Measurements from ENCODE around the gene CCNG1. TPM values are rescaled to one million over a fixed set of nuclear protein-coding genes. Genes with fewer than 3 reads are reported as not detected.
"Not testable (repeated sequence)": the region's sequence is repeated elsewhere in the genome, so short reads cannot be mapped to it uniquely, and the experiment has no call there.

Gene CCNG1
- total RNA-seq, 1 donor from 2014 or later, result 202 TPM

GRCh38 chr5:163440954-163441353, 3.6 kb downstream of the CCNG1 start:
- DNase-seq (ENCODE audit: low read depth in 2 of 2), result no peak

DNA sequence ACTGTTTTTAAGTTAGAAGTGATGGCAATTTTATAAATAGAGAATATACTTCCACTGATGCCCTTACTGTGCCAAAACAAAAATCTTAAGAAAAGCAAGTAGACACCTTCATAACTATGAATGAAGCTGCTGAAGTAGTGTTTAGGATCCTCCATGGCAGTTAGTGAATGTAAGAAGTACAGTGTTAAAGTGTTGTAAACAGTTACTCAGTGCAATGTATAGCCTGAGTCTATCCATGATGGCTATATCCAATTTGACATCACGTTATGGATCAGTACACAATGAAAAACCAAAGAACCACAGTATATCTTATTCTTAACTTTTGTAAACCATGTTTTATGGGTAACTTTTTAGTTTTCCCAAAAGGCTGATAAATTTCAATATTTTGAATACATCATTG, 7.1 kb downstream of the CCNG1 start:
- DNase-seq (ENCODE audit: low read depth in 2 of 2), result no peak

DNA sequence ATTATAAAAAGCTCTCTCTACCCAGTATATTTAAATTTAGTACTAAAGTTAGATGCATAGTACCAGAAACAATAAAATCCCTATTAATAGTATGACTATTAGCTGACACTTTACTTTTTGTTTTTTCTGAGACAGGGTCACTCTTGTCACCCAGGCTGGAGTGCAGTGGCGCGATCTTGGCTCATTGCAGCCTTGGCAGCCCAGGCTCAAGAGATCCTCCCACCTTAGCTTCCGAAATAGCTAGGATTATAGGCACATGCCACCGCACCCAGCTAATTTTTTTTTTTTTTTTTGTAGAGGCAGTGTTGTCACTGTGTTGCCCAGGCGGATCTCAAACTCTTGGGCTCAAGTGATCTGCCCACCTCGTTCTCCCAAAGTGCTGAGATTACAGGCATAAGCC, 8.0 kb downstream of the CCNG1 start:
- no peak for DNase-seq (ENCODE audit: low read depth in 2 of 2)

- no peak for DNase-seq (ENCODE audit: low read depth in 2 of 2)
Observed at GRCh38 chr5:163447191-163447590, 9.8 kb downstream of the CCNG1 start.

DNA sequence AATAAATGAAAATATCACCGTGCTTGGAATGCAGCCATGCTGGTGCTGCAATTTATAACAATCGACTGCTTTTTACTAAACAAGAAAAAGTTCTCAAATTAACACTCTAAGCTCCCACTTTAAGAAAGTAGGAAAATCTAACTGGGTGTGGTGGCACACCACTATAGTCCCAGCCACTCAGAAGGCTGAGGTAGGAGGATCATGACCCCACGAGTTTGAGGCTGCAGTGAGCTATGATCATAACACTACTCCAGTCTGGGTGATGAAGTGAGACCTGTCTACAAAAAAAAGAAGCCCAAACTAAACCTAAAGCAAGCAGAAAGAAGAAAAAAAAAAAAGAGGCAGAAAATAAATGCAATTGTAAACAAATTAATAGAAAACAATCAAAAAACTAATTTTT, 10.5 kb downstream of the CCNG1 start:
- no peak for DNase-seq (ENCODE audit: low read depth in 2 of 2)

GRCh38 chr5:163448491-163448890, 11.1 kb downstream of the CCNG1 start:
- DNase-seq (ENCODE audit: low read depth in 2 of 2), result no peak

- DNase-seq (ENCODE audit: low read depth in 2 of 2), result no peak
Observed at GRCh38 chr5:163451489-163451888, 14.1 kb downstream of the CCNG1 start.

DNA sequence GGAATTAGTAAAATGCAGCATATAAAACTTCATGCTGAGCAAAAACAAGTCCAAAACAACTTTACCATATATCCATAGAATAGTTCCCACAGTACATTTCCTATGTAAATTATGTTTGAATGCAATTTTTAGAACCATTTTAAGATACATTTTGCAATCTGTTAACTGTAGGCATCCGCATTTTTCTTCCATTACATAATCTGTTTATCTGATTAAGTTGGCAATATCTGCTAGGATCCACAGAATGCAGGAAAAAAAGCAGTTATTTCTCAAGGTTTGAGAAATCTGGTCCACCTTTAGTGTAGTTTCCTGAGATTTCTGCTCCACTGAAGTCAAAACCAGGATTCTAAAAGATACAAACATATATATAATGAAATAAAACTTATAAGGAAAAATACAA, 16.3 kb downstream of the CCNG1 start:
- no peak for DNase-seq (ENCODE audit: low read depth in 2 of 2)

DNA sequence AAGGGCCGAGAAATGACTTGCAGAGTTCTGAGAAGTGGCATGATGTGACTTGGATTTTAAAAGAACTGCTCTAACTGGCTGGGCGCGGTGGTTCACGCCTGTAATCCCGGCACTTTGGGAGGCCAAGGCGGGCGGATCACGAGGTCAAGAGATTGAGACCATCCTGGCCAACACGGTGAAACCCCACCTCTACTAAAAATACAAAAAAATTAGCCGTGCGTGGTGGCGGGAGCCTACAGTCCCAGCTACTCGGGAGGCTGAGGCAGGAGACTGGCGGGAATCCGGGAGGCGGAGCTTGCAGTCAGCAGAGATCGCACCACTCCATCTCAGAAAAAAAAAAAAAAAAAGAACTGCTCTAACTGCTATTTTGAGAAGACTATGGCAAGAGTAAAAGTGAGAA, 18.0 kb downstream of the CCNG1 start:
- DNase-seq (ENCODE audit: low read depth in 2 of 2), result not testable (repeated sequence)

GRCh38 chr5:163456029-163456589, 18.7 kb downstream of the CCNG1 start:
- DNase-seq (ENCODE audit: low read depth in 2 of 2), result no peak

- no peak for DNase-seq (ENCODE audit: low read depth in 2 of 2)
Observed at GRCh38 chr5:163456840-163457239, 19.4 kb downstream of the CCNG1 start.

- DNase-seq (ENCODE audit: low read depth in 2 of 2), result no peak
Observed at GRCh38 chr5:163458778-163459385, 21.5 kb downstream of the CCNG1 start.

- no peak for DNase-seq (ENCODE audit: low read depth in 2 of 2)
Observed at GRCh38 chr5:163459462-163459818, 22.0 kb downstream of the CCNG1 start.

DNA sequence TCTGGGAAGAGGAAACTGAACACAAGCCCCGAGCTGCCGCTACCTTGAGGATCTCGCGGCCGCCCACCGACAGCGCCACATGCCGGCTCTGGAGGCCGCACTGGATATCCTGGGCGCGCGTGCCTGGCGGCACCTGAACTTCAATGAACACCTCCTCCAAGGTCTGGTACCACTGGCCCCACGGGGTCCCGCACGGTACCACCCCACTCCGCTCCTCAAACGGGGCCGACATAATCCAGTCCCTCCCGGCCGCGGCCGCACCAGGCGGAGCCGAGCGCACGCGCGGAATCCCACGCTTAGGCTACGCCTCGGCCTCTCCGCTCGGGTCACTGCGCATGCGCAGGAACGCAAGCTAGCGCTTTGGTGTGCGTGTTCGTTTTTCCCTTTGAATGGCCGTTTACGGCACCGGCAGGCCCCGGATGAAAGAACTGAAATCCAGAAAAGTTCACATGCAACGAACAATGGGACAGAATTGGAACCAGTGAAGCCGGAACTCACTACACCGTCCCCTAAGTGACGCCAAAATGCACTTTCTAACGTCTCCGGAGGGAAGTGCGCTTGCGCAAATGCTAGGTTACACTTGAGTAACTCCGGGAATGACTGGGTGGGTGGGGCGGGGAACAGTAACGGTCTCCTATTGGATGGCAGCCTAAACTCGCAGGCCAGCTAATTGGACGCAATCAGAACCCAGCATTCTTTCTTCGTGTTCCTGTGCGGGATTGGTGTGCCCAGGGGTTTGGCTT, 22.6 kb downstream of the CCNG1 start, which contains the start of gene NUDCD2:
Gene NUDCD2, minus strand, starts transcription at position 284 of the 743 bp plus-strand sequence. Its CDS starts 52 bp downstream, at position 232.
- peak; percentile 99 for DNase-seq (ENCODE audit: low read depth in 2 of 2)

DNA sequence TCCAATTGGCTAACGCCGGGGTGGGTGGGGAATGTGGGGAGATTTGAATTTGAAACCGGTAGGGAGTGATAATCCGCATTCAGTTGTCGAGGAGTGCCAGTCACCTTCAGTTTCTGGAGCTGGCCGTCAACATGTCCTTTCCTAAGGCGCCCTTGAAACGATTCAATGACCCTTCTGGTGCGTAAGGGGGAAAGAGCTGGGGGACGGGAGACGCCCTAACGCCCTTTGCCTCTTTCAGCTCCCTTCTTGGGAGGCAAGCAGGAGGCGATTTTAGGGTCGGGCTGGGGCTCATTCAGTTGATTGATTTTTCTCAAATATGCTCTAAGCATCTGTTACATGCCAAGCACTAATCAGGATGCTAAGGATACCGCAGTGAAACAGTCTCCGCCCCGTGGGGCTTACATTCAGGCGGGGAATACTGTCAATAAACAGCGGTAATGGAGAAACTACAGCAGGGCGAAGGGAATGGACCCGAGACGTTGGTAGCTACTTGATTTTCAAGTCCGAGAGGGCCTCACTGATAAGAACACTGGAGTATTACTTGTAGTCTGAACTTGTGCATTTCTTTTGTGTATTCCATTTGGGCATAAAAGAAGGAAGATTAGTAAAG, 23.3 kb downstream of the CCNG1 start, which contains the start of gene HMMR:
Gene HMMR, plus strand, starts transcription at position 71 of the 610 bp plus-strand sequence. Its CDS starts 61 bp downstream, at position 132.
- peak in 1 of 2 donors; percentile 33 for DNase-seq (ENCODE audit: low read depth in 2 of 2)

DNA sequence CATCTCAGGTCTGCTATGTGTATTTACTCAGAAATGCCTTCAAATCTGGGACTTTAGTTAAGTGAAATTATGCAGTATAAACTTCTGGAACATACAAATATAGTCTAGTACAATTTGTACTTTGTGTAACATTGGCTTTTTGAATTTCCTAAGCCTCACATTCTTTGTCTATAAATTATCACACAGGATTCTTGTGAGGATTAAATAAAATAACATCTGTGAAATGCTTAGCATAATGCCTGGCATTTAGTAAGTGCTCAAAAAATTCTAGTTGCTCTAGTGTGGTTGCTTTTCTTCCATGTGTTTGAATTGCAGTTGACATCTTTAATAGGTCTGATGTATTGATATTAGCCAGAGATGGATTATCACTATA, 25.7 kb downstream of the CCNG1 start:
- no peak for DNase-seq (ENCODE audit: low read depth in 2 of 2)

GRCh38 chr5:163467682-163468081, 30.3 kb downstream of the CCNG1 start:
- DNase-seq (ENCODE audit: low read depth in 2 of 2), result no peak

- DNase-seq (ENCODE audit: low read depth in 2 of 2), result peak; percentile 24 to 59
Observed at GRCh38 chr5:163473635-163474243, 36.3 kb downstream of the CCNG1 start.

- DNase-seq (ENCODE audit: low read depth in 2 of 2), result no peak
Observed at GRCh38 chr5:163475411-163475810, 38.0 kb downstream of the CCNG1 start.

DNA sequence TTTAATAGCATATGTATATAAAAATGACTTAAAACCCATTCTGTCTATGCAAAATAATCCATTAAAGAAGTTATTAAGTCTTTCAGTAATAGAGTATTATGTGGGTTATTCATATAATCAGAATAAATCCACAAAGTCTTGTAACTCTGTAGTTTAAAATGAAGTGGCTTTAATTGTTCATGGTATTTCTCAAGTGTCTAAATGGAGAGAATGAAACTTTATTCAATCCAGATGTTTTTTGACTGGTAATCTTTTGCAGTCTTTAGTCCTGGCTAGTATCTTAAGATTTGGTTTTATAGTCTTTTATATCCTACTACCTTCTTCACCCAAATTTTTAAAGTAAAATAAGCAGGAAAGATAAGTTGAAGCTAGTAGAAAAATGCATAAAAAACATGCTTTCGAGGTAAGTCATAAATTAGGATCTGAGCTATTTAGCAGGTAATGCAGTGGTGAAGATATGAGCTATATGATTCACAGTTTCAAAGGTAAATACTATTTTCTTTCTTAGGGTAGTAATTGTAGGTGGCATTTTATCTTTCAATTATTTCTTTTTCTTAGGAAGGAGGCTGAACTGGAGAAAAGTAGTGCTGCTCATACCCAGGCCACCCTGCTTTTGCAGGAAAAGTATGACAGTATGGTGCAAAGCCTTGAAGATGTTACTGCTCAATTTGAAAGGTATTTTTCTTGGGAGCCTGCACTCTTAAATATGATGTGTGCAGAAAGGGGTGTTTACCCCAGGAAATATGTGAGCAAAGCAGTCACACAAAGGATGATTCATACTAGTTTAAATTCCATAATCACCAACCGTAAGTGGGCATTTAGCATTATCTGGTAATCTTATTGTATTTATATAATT, 41.0 kb downstream of the CCNG1 start:
- DNase-seq (ENCODE audit: low read depth in 2 of 2), result peak in 1 of 2 donors; percentile 46

DNA sequence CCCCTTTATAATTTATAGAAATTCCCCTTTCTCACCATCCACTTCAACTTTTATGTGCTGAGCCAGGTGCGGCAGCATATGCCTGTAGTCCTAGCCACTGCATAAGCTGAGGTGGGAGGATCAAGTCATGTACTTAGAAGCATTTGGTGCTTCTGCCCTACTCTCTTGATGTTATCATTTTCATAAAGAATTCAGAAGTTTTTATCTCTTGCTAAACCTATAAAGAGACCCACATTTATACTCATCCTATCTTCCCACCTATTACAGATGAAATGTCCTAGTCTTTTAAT, 41.5 kb downstream of the CCNG1 start:
- DNase-seq (ENCODE audit: low read depth in 2 of 2), result no peak

All from lung microvascular endothelial cell (primary cell).